SK-N-DZ (cell line): ENCODE measurements around the gene FAM13B.
"Not testable (repeated sequence)": the region's sequence is repeated elsewhere in the genome, so short reads cannot be mapped to it uniquely, and the experiment has no call there.

Experiments
- DNase-seq: peaks from one replicate; pipeline ENCODE4 v3.0.0-alpha.2; 2015; ENCODE audit warnings: low spot score

FAM13B gene

GRCh38 chr5:137989419-137989818 is 43.5 kb downstream of the FAM13B start:
- DNase-seq = no peak

DNA sequence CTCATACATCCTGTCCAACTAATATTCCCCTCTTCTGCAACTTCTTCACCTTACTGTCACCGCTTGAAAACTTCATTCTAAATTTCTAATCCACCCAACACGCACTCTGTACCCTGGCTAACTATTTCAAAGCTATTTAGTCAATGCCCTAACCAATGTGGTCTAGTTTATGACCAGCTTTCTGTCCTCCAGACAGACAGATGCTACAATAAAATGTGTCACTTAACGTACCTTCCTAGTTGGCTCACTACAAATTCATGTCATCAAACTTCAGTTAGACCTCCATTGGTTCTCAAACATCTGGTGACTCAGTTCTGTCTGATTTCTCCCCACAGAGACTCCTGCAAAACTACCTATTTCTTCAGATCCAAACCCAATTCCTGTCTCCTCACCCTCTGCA is 57.7 kb downstream of the FAM13B start:
- no peak for DNase-seq

- not testable (repeated sequence) for DNase-seq
Observed at GRCh38 chr5:137970384-137970783, 62.5 kb downstream of the FAM13B start.

- no peak for DNase-seq
Observed at GRCh38 chr5:137960819-137961218, 72.1 kb downstream of the FAM13B start.

GRCh38 chr5:137960141-137960540 is 72.7 kb downstream of the FAM13B start:
- DNase-seq = no peak

DNA sequence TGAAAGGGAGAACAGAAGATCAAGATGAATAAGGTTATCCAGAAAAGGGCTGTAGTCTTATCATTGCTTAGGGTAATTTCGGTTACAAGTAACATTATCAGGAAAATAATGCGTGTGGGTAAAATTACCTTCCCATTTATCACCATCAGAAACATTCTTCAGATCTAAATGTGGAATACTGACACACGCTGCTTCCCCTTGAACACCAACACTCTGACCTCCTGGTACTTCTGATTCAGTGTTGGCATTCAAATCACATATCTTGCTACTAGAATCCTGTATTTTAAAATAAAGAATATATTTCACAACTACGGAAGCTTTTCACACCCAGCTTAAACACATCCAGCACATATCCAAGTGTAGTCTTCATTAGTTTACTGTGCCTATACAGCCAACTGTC is 73.4 kb downstream of the FAM13B start:
- DNase-seq = no peak

DNA sequence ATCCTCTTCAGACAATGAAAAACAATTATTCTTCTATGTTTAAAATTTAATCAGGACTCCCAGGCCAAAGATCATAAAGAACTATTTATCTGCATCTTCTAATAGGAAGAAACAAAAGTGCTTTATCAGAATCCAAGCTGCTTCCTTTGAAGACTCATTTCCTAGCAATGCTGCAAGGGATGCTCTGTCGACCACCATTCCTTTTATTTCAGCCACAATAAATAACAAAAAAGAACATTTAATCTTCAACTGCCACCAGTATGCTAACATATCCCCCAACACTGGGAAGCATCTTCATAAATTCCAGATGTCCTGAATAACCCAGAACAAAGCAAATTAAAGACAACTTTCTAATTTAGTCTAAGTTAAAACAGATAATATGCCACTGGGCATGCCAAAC is 74.9 kb downstream of the FAM13B start:
- DNase-seq = no peak

DNA sequence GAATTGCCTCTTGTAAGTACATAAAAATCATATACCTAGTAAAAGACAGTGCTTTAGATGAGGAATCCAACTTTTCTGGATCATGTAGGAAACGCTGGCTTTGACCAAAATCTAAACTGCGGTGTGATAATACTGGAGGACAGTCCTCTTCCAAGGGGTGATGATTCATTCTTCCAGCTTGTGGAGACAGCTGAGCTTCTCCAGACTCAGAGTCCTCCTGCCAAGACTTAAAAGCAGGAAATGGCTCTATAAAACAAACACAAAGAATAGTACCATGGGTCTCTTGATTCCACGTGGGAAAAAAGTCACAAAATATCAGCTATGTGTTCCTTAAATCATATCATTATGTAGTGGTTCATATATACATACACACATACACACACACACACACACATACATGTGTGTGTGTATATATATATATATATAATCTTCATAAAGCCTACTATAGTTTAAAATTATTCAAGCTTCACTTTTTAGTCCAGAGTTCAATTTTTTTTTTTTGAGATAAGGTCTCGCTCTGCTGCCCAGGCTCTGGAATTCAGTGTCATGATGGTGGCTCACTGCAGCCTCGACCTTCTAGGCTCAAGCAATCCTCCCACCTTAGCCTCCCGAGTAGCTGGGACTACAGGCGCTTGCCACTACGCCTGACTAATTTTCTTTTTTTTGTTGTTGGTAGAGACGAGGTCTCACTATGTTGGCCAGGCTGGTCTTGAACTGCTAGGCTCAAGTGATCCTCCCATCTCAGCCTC is 78.6 kb downstream of the FAM13B start:
- DNase-seq = no peak

- no peak for DNase-seq
Observed at GRCh38 chr5:137945825-137946224, 87.1 kb downstream of the FAM13B start.

DNA sequence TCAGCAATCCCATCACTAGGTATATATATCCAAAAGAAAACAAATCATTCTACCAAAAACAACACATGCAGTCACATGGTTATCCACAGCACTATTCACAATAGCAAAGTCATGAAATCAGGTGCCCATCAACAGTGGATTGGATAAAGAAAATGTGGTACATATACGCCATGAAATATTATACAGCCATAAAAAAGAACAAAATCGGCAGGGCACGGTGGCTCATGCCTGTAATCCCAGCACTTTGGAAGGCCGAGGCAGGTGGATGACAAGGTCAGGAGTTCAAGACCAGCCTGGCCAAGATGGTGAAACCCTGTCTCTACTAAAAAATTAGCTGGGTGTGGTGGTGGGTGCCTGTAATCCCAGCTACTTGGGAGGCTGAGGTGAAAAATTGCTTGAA is 88.6 kb downstream of the FAM13B start:
- not testable (repeated sequence) for DNase-seq

GRCh38 chr5:137939331-137939730 is 93.5 kb downstream of the FAM13B start:
- DNase-seq = no peak

DNA sequence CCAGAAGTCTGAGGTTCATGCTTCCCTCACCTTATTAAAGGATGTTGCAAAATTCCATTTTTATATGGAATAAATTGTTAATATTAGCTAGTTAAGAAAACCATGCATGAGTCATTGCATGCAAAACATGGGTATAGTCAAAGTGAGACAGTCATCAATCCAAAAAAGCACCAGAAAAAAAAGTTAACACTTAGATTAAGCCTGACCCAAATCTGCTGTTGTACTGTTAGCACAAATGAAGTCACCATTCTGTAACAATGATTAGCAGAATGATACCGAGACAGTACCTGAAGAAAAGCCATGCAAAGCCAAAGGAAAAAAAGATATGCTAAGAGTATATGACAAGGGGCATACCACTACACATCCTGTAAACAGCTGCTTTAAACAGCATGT is 94.1 kb downstream of the FAM13B start:
- no peak for DNase-seq

- DNase-seq = no peak
Observed at GRCh38 chr5:137937994-137938750, 94.7 kb downstream of the FAM13B start.

DNA sequence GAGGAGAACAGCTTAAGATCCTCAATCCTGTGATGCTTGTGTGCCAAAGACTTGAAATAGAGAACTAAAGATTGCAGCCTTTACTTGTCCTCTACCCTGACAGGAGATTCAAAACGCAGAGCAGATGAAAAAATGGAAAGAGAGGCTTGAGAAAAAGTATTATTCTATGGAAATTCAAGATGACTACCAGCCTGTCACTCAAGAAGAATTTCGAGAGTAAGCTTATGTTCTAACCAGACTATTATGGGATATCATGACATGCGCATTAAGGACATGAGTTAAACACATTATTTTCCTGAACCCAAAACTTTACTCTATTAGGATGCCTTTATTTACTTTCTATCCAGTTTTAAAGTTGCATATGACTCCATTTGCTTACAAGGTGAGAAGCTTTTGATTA is 97.2 kb downstream of the FAM13B start:
- DNase-seq = no peak

- DNase-seq = no peak
Observed at GRCh38 chr5:137935190-137935589, 97.7 kb downstream of the FAM13B start.

DNA sequence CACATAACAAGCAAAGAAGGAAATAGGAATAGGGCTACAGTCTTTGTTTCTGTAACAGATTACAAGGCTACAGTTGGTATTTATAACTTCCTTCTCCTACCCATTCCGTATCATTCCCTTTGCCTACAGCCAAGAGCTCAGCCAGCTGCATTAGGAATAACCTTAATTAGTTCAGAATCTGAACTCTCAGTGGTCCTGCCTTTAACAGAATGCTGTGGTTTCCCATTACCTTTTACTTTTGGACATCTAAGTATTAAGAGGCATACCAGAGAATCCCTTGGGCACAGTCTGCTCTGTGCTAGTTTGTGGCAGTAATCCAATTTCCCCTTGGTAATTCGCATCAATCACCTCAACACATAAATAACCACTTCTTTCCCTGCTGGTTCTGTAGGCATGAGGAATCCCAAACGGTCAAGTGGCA is 99.4 kb downstream of the FAM13B start:
- DNase-seq = peak; percentile 76

DNA sequence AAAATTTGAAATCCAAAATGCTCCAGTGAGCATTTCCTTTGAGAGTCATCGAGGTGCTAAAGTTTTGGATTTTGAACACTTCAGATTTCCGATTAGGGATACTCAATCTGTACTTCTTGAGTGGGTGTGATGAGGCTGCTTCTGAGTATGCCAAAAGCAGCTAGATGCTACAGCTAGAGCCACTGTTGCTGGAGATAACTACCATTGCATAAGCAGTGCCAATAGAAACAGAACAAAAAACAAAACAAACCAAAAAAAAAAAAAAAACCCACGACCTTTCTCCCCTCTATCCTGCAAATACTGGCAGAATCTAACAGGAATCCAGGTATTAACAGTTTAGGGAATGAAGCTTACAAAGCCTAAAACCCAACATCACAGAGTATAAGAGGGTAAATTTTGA is 100.1 kb downstream of the FAM13B start:
- no peak for DNase-seq

GRCh38 chr5:137923856-137924255 is 109.0 kb downstream of the FAM13B start:
- no peak for DNase-seq

DNA sequence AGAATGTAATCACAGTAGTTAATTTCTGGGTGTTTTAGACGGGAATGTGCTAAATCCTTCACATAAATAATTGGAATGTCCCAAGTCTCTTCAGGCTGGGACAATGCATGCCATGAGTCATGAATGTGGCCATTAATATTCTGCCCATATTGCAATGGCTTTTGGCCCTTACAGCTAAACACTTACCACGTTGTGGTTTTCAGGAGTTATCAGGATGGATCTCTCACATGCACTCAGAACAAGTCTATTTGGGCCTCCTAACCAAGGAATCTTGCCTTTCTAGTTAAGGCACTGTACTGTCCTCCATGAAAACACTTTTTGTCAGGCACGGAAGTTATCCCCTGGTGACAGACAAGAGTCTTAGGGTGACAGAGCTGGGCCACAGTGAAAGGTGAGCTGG is 110.9 kb downstream of the FAM13B start:
- DNase-seq = no peak

DNA sequence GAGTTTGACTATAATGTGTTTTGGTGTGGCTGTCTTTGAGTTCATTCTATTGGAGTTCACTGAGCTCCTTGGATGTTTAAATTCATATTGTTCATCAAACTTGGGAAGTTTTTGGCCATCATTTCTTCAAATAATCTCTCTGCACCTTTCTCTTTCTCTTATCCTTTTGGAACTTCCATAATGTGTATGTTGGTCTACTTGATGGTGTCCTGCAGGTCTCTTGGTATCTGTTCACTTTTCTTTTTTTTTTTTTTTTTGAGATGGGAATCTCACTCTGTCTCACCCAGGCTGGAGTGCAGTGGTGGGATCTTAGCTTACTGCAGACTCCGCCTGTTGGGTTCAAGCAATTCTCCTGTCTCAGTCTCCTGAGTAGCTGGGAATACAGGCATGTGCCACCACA is 116.0 kb downstream of the FAM13B start:
- DNase-seq = no peak

- no peak for DNase-seq
Observed at GRCh38 chr5:137914758-137915157, 118.1 kb downstream of the FAM13B start.

DNA sequence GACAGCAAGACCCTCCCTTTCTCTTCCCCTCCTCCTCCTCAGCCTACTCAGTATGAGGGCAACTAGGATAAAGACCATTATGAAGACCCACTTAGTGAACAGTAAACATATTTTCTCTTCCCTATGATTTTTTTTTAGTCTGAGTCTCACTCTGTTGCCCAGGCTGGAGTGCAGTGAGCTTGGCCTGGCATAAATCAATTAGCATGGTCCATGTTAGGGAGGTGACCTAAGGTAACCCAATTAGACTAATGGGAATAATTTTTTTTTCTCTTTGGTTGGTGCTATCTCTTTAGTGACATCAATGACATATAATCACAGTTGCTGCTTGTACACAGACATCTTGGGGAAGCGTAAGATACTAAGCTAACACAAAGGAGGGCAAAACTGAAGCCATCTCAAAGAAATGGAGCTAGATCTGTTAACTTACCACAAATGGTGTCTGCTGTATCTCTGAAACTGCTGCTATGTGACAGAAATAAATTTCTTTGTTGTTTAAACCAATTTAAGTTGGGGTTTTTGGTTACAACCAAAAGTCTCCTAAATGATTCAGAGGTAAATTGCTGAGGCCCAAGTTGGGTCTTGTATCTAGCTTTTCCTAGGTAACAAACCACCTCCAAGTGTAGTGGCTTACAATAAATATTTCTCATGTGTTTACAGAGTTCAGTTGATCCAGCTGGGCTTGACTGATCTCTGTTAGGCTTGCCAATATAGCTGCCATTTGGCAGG is 130.3 kb downstream of the FAM13B start:
- peak; percentile 72 for DNase-seq
